ENCODE measurements around the gene GAREM2.

DNA sequence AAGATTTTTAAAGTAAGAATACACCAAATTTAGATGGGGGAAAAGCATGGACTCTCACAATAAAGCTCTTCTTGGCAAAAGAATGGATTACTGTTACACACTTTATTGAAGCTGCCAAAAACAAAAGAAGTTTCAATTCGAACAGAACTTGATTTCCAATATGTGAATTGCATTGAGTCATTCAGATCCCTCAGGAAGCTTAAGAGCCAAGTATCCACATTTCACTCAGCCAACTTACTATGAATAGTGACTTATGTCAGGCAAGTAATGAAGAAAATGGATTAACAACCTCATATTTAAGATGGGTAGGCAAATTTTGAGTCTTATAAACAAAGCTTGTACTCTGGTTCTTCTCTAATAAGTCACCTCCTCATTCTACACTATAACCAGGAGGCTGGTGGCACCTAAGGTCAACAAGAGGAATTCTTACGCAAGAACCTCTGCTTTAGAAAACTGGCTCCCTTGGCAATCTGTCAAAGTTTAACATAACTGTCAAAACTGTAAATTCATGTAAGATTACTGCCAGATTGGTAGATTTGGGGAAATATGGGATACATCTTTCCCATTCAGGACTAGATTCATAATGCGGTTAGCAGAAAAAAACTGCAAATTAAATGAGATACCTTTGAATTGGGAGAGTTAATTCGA lies 65.5 kb downstream of the GAREM2 start:
- TF ChIP-seq, protein P1, sequence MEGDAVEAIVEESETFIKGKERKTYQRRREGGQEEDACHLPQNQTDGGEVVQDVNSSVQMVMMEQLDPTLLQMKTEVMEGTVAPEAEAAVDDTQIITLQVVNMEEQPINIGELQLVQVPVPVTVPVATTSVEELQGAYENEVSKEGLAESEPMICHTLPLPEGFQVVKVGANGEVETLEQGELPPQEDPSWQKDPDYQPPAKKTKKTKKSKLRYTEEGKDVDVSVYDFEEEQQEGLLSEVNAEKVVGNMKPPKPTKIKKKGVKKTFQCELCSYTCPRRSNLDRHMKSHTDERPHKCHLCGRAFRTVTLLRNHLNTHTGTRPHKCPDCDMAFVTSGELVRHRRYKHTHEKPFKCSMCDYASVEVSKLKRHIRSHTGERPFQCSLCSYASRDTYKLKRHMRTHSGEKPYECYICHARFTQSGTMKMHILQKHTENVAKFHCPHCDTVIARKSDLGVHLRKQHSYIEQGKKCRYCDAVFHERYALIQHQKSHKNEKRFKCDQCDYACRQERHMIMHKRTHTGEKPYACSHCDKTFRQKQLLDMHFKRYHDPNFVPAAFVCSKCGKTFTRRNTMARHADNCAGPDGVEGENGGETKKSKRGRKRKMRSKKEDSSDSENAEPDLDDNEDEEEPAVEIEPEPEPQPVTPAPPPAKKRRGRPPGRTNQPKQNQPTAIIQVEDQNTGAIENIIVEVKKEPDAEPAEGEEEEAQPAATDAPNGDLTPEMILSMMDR (IDR thresholded peaks at IDR 0.05; ENCODE audit: low read depth, low read length, poor library complexity, severe bottlenecking) = no peak
- no peak for TF ChIP-seq EZH2phosphoT487 (IDR thresholded peaks at IDR 0.05; ENCODE audit: borderline replicate concordance, low read length)
